ENCODE data around the gene SNX33.

GRCh38 chr15:75659928-75660645 lies 12.4 kb downstream of the SNX33 start:
- TF ChIP-seq CTCF (optimal IDR thresholded peaks at IDR 0.05 in 1 of 3, IDR thresholded peaks at IDR 0.05 in 1 of 3, conservative IDR thresholded peaks at IDR 0.05 in 1 of 3; ENCODE audit: extremely low read depth in 1 of 3, insufficient read depth in 2 of 3, low read length in 3 of 3), result no peak
- TF ChIP-seq EZH2 (IDR thresholded peaks at IDR 0.05; ENCODE audit: low read length), result no peak

Measured in keratinocyte (primary cell).